NCI-H1105 treated with DMSO at 0.1 percent for 48 hours (cell line): Measurements from ENCODE around the gene CA9.

Experiments used
- DNase-seq: peaks from one replicate; lab custom pipeline; 2025; lab: John Stamatoyannopoulos, UW

The CA9 gene

GRCh38 chr9:35675732-35676392 lies 2.1 kb downstream of the CA9 start:
- no peak for DNase-seq

GRCh38 chr9:35679091-35679490 lies 5.4 kb downstream of the CA9 start:
- DNase-seq = no peak

GRCh38 chr9:35679766-35680330 lies 6.1 kb downstream of the CA9 start:
- DNase-seq = no peak

- no peak for DNase-seq
Observed at GRCh38 chr9:35680331-35681105, 6.8 kb downstream of the CA9 start.

GRCh38 chr9:35681341-35682002 lies 7.7 kb downstream of the CA9 start:
- no peak for DNase-seq

GRCh38 chr9:35682051-35682450 lies 8.3 kb downstream of the CA9 start:
- DNase-seq = no peak

GRCh38 chr9:35682520-35683315 lies 9.0 kb downstream of the CA9 start:
- no peak for DNase-seq

GRCh38 chr9:35683323-35683722 lies 9.6 kb downstream of the CA9 start:
- DNase-seq = no peak

GRCh38 chr9:35684921-35685320 lies 11.2 kb downstream of the CA9 start:
- no peak for DNase-seq

- DNase-seq = no peak
Observed at GRCh38 chr9:35685506-35685905, 11.8 kb downstream of the CA9 start.

- DNase-seq = no peak
Observed at GRCh38 chr9:35686222-35687203, 12.8 kb downstream of the CA9 start.

- no peak for DNase-seq
Observed at GRCh38 chr9:35687306-35687705, 13.6 kb downstream of the CA9 start.

GRCh38 chr9:35687972-35688557 lies 14.3 kb downstream of the CA9 start:
- DNase-seq = no peak

GRCh38 chr9:35688558-35689541 lies 15.1 kb downstream of the CA9 start:
- no peak for DNase-seq

GRCh38 chr9:35689542-35690293 lies 16.0 kb downstream of the CA9 start, which contains the start of gene TPM2:
Gene TPM2, minus strand, starts transcription at chr9:35689925. Its CDS starts 108 bp downstream, at chr9:35689817.
- no peak for DNase-seq

GRCh38 chr9:35690294-35690613 lies 16.5 kb downstream of the CA9 start:
- DNase-seq = no peak

- DNase-seq = peak; percentile 2
Observed at GRCh38 chr9:35690614-35691333, 17.0 kb downstream of the CA9 start.

GRCh38 chr9:35691334-35691650 lies 17.6 kb downstream of the CA9 start:
- no peak for DNase-seq
